NCI-H510A treated with DMSO at 0.1 percent for 48 hours (cell line): ENCODE results near the gene SCP2D1.
A peak's percentile ranks its signal among the peaks of the same experiment; 100 is the strongest.

ENCODE experiments used
- DNase-seq: peaks from one replicate; lab custom pipeline; 2025; lab: John Stamatoyannopoulos, UW

Gene SCP2D1

GRCh38 chr20:18815194-18815942, 1.8 kb downstream of the SCP2D1 start:
- no peak for DNase-seq

- DNase-seq, result no peak
Observed at GRCh38 chr20:18822832-18823231, 9.2 kb downstream of the SCP2D1 start.

DNA sequence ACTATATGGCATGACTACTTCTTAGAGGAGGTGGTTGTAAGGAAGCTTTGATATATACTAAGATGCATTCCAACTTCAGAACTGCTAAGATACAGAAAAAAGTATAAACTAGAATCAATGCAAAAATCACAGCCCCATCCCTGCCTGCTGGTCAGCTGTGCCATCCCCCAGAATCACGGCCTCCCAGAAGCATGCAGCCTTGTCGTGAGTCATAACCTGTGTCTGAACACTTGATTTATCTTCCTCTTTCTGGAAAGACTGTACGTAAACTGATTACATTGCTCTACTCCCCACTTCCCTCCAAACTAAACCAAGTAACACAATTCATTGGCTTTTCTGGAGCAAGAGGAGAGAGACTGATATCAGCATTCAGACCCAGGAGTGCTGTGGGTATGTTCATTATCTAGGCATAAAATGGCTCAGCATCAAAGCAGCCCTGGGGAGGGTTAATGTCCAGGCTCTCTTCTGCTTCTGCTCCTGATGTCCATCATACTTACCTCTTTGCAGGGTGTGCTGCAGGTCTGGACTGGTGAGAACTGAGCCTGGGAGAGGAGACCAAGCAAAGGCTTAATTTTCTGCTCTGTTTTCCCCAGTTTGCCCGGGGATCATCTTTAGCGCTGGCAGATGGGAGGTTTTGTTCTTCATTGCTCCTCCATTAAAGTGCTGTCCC, 18.4 kb downstream of the SCP2D1 start:
- no peak for DNase-seq

DNA sequence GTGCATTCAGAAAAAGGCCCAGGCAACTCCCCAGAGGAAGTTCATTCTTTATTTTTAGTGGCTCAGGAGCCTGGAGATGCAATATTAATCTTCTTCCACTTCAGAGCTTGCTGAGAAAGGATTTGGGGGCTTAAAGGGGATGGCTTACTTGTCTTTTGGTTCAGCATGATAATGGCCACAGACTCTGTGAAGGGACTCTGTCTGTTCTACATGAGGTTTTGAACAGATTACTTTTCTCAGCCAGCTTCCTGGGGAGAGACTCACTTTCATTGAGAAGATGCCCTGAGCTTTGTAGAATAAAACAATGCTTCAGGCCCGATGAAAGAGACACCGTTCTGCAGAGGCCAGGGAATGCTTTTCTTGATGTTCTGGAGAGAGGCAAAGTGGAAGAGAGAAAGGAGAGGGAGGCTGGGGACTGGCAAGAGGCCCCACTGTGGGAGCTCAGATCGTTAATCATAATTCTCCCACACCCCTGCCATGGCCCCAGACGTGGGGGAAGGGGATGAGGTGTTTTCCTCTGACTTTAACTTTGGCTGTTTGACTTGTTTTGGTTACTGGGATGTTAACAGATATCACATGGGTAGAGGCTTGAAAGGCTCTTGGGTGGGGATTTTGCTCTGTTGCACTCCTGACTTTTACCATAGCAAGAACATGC, 19.1 kb downstream of the SCP2D1 start:
- no peak for DNase-seq

- DNase-seq, result no peak
Observed at GRCh38 chr20:18835466-18836256, 22.1 kb downstream of the SCP2D1 start.

DNA sequence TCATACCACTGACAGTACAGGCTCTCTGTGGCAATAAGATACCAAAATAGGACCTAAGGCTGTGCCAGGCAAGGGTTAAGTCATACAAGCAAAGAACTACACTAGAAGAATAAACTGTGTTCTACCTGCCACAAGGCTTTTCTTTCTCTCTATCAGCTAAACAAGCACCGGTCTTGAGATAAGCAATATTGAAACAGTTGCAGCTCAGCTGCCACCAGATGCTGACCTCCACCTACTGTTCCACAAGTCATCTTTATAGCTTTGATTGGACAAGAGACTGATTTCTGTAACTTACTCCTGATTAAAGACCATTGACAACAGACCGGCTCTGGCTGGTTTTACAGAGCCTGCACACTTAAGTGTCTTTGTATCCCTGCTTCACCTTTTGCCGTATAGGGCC, 24.1 kb downstream of the SCP2D1 start:
- peak; percentile 47 for DNase-seq

DNA sequence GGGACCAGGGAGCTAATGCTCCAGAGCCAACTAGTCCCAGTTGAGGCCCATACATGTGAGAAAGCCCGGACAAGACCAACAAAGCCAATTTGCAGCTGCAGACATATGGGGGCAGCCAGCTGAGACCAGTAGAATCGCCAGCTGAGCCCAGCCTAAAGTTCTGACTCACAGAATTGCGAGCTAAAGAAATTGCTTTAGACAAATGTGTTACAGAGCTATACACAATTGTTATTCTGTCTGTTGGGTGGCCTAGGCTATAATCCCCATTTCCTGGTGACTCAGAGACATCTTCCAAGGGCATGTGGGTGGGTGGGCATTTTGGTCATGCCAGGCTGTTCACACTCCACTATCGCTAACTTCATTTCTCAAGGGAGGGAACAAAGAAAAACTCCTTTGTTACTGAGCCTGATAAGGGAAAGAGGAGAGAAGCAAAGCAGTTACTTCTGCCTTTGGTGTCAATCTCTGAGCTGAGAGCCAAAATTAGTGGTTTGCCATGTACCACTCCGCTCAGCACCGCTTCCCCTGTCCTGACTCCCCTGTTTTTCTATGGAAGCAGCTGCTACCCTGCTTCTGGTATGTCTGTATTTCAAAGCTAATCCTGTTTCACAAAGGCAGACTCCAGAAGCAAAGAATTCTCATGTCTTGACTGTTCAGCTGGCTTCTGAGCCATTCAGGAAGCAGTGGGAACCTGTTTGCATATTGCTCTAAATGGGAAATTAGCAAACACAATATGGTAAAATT, 26.1 kb downstream of the SCP2D1 start:
- DNase-seq, result no peak

DNA sequence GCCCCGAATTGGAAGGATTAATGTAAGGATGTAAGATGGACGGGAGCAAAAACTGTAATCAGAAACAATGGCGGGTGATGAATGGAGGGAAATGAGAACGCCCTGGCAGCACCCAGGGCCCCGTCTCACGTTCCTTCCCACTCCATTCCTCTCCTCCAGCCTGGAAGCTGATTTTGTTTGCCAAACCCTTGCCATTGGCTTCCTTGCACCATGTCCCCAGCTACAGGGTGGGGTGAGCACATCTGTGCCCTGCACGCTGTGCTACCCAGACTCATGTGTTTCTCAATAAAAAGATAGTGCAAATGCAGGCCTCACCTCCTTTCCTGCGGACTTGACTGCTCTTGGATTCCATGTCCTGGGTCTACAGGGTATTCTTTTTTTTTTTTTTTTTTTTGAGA, 26.7 kb downstream of the SCP2D1 start:
- no peak for DNase-seq

DNA sequence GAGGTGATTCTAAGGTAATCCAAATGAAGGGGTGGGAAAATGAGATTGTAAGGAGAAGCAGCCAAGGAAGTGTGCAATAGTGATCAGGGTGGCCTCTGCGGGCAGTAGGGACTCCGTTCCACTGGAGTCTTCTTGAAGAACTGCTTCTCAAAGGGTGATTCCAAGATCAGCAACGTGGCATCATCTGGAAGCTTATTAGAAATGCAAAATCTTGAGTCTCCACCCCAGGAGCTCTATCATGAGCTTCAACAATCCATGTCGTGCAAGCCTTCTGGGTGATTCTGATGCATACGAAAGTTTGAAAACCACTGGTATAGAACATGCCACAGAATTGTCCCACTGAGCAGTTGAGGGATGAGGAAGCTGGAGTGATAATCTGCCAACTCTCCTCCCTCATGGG, 31.4 kb downstream of the SCP2D1 start:
- DNase-seq, result no peak

GRCh38 chr20:18847226-18847755, 33.7 kb downstream of the SCP2D1 start:
- DNase-seq, result no peak

GRCh38 chr20:18849131-18849530, 35.5 kb downstream of the SCP2D1 start:
- no peak for DNase-seq

DNA sequence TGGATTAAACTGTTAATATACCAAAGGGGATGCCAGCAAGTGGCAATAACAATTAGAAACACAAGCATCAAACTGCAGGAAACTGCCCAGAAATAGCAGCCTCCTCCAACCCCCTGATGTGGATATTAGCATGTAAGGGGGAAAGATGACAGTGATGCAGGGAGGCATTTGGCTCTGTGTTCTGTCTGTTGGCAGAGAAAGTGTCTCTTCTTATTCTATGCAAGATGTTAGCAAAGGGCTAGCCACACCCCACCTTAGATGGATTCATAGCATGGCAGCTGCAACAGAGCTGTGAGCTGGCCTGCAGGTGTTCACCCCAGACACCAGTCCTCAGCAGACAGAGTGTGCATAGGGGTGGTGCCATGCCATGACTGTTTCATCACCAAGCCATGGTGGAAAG, 38.0 kb downstream of the SCP2D1 start:
- peak; percentile 20 for DNase-seq

GRCh38 chr20:18852318-18852717, 38.7 kb downstream of the SCP2D1 start:
- no peak for DNase-seq

DNA sequence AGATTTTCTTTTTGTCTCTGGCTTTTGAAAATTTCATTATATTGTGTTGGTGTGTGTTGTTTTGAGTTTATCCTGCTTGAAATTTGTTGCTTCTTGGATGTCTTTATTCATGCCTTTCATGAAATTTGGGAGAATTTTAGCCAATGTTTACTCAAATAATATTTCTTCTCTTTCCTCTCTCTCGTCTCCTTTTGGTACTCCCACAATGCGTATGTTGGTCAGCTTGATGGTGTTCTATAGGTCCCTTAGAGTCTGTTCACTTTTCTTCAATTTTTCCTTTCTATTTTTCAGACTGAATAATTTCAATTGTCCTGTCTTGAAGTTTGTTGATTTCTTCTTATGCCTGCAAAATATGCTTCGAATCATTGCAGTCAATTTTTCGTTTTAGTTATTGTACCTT, 39.6 kb downstream of the SCP2D1 start:
- DNase-seq, result no peak

DNA sequence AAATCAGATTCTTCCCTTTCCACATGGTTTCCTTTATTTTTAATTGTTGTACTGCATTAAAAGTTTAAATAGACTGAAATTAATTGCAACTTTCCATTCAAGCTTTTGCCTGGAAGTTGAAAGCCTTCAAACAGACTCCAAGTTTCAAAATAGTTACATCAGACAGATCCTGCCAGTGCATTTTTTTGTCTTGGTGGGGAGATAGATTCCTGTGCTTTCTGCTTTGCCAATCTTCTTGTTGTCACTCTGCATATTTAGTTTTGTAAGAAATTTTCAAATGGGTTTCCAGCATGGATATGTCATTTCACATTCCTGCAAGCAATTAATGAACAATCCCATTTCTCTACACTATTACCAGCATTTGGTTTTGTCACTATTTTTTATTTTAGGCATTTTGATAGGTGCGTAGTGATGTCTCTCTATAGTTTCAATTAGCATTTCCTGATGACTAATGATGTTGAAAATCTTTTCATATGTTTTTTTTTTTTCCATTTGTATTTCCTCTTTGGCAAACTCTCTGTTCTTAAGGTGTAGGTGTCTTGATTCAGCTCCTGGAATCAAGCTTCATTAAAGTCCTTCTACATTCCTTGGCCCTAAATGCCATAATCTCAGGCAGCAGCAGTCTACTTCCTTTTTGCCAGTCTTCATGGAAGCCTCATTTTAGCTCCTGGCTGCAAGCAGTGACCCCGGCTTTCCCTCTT, 40.5 kb downstream of the SCP2D1 start:
- DNase-seq, result no peak

- DNase-seq, result no peak
Observed at GRCh38 chr20:18855882-18856281, 42.3 kb downstream of the SCP2D1 start.

DNA sequence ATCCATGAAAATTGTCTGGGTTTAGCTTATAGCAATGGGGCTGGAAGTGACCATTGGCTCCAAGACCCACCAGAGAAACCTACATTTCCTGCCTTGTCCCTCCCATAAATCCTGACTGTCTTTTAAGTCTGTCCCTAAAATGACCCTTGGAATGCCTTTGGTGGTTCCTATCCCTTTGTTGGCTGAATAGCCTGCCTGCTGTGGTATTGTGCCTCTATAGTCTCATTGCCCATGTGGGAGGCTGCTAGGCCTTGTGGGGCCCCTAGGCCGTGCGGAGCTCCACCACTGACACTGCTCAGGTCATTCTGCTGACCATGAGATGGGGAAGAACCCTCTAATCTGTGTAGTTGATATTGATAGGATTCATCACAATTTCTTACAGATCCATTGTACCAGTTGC, 43.3 kb downstream of the SCP2D1 start:
- DNase-seq, result no peak

DNA sequence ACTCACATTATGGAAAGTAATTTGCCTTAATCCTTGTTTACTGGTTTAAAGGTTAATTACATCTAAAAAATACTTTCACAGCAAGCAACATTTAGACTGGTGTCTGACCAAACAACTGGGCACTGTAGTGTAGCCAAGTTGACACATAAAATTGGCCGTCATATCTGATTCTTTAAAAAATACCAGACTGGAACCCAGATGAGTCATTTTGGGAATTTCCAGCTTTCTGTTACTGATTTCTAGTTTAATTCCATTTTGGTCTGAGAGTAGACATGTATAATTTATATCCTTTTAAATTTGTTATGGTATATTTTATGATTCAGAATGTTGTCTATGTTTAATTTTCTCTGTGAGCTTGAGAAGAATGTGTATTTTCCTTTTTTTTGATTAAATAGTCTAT, 44.1 kb downstream of the SCP2D1 start:
- DNase-seq, result no peak

- DNase-seq, result no peak
Observed at GRCh38 chr20:18858816-18859215, 45.2 kb downstream of the SCP2D1 start.
